Vagina (tissue), 2 donors: ENCODE measurements around the gene INPP5A.

Experiments
- POLR2AphosphoS5 ChIP-seq, 2 donors: sonication (generic); formaldehyde crosslinking; IDR thresholded peaks; one replicate each; pipeline ENCODE4 v1.9.0; 2017; ENCODE audit warnings: antibody characterized with exemption in 2 of 2, mild to moderate bottlenecking in 2 of 2, low read depth in 1 of 2; ENCODE audit not compliant: insufficient read depth in 1 of 2
- TF ChIP-seq, protein P1 (sequence below), 3 experiments: fragments of 450-650 bp in 2 of 3; fragments of 200-600 bp in 1 of 3; sonication (generic) in 1 of 3; IDR thresholded peaks; one replicate each; pipeline ENCODE4 v1.5.1; 2017 to 2019; ENCODE audit warnings: antibody characterized with exemption in 3 of 3, mild to moderate bottlenecking in 2 of 3, moderate library complexity in 2 of 3

- TF ChIP-seq, protein P1, sequence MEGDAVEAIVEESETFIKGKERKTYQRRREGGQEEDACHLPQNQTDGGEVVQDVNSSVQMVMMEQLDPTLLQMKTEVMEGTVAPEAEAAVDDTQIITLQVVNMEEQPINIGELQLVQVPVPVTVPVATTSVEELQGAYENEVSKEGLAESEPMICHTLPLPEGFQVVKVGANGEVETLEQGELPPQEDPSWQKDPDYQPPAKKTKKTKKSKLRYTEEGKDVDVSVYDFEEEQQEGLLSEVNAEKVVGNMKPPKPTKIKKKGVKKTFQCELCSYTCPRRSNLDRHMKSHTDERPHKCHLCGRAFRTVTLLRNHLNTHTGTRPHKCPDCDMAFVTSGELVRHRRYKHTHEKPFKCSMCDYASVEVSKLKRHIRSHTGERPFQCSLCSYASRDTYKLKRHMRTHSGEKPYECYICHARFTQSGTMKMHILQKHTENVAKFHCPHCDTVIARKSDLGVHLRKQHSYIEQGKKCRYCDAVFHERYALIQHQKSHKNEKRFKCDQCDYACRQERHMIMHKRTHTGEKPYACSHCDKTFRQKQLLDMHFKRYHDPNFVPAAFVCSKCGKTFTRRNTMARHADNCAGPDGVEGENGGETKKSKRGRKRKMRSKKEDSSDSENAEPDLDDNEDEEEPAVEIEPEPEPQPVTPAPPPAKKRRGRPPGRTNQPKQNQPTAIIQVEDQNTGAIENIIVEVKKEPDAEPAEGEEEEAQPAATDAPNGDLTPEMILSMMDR (IDR thresholded peaks at IDR 0.05) = no peak
- no peak for TF ChIP-seq POLR2AphosphoS5 (IDR thresholded peaks at IDR 0.05; ENCODE audit: insufficient read depth in 1 of 2, low read depth in 1 of 2)
These were observed 219.0 kb downstream of the INPP5A start for GRCh38 chr10:132756591-132756990.
